A549 (cell line): ENCODE results near the gene EYA3. TPM values are rescaled to one million over a fixed set of nuclear protein-coding genes. Genes with fewer than 3 reads are reported as not detected.

Experiments
- ATOH8 ChIP-seq: fragments of 250-450 bp; sonication (Bioruptor Pico); IDR thresholded peaks from 2 replicates; pipeline ENCODE4 v1.5.0; 2020; ENCODE audit warnings: low read depth, mild to moderate bottlenecking, moderate library complexity
- BCL3 ChIP-seq: fragments of >200 bp; sonication (Bioruptor Twin); formaldehyde crosslinking; IDR thresholded peaks from 3 replicates; pipeline ENCODE4 v1.6.1; 2016
- BHLHE40 ChIP-seq: IDR thresholded peaks from 2 replicates; pipeline ENCODE4 v1.6.1; 2012; ENCODE audit warnings: low read depth, low read length, inconsistent platforms
- CBX2 ChIP-seq: fragments of 200-600 bp; sonication (generic); IDR thresholded peaks from 2 replicates; pipeline ENCODE4 v1.6.1; 2016; ENCODE audit warnings: low read depth, mild to moderate bottlenecking, borderline replicate concordance
- CTCF ChIP-seq: fragments of >200 bp; sonication (Bioruptor Twin); formaldehyde crosslinking; IDR thresholded peaks from 3 replicates; pipeline ENCODE4 v1.5.1; 2016
- E2F6 ChIP-seq: IDR thresholded peaks from 2 replicates; pipeline ENCODE4 v1.6.1; 2012; ENCODE audit warnings: low read depth, borderline replicate concordance
- EHF ChIP-seq: fragments of 250-450 bp; sonication (Bioruptor Pico); IDR thresholded peaks from 2 replicates; pipeline ENCODE4 v1.5.0; 2020; ENCODE audit warnings: mild to moderate bottlenecking
- EHMT2 ChIP-seq: fragments of 200-600 bp; sonication (generic); IDR thresholded peaks from 2 replicates; pipeline ENCODE4 v1.6.1; 2016; ENCODE audit warnings: antibody characterized with exemption, low read depth, mild to moderate bottlenecking, moderate library complexity
- EP300 ChIP-seq, 2 experiments: fragments of >200 bp; sonication (Bioruptor Twin); formaldehyde crosslinking; IDR thresholded peaks; 2 replicates in 1 of 2; 3 replicates in 1 of 2; pipeline ENCODE4 v1.6.1; 2016 to 2017
- FOSB ChIP-seq: fragments of 250-450 bp; sonication (Bioruptor Pico); IDR thresholded peaks from 2 replicates; pipeline ENCODE4 v1.5.0; 2020; ENCODE audit warnings: mild to moderate bottlenecking, moderate library complexity
- FOXS1 ChIP-seq: fragments of 250-450 bp; sonication (Bioruptor Pico); IDR thresholded peaks from 2 replicates; pipeline ENCODE4 v1.5.0; 2020; ENCODE audit warnings: mild to moderate bottlenecking, moderate library complexity
- HMGXB4 ChIP-seq: fragments of 250-450 bp; sonication (Bioruptor Pico); IDR thresholded peaks from 2 replicates; pipeline ENCODE4 v1.5.0; 2021; ENCODE audit warnings: mild to moderate bottlenecking, moderate library complexity, borderline replicate concordance
- HOXB13 ChIP-seq: fragments of 250-450 bp; sonication (Bioruptor Pico); IDR thresholded peaks from 2 replicates; pipeline ENCODE4 v1.5.0; 2020; ENCODE audit warnings: low read depth, mild to moderate bottlenecking, moderate library complexity
- JUN ChIP-seq, 2 experiments: fragments of >200 bp; sonication (Bioruptor Twin); formaldehyde crosslinking; IDR thresholded peaks; 2 replicates in 1 of 2; 3 replicates in 1 of 2; pipeline ENCODE4 v1.6.1; 2016 to 2017
- JUNB ChIP-seq: fragments of >200 bp; sonication (Bioruptor Twin); formaldehyde crosslinking; IDR thresholded peaks from 2 replicates; pipeline ENCODE4 v1.6.1; 2016
- KDM5A ChIP-seq: fragments of 200-600 bp; sonication (generic); IDR thresholded peaks from 2 replicates; pipeline ENCODE4 v1.6.1; 2016; ENCODE audit warnings: antibody characterized with exemption, mild to moderate bottlenecking
- NFE2L2 ChIP-seq: fragments of 150-350 bp; conservative IDR thresholded peaks from 2 replicates; pipeline ENCODE4 v1.6.1; 2014; ENCODE audit warnings: low read length
- NPAS2 ChIP-seq: fragments of 250-450 bp; sonication (Bioruptor Pico); IDR thresholded peaks from 2 replicates; pipeline ENCODE4 v1.8.0; 2022; ENCODE audit warnings: mild to moderate bottlenecking, moderate library complexity, borderline replicate concordance
- PBX3 ChIP-seq: IDR thresholded peaks from 2 replicates; pipeline ENCODE4 v1.6.1; 2012
- POLR2AphosphoS2 ChIP-seq: conservative IDR thresholded peaks from 2 replicates; pipeline ENCODE4 v1.6.1; 2012; ENCODE audit warnings: low read length, improper control_type of control experiment, inconsistent platforms
- RARB ChIP-seq: fragments of 250-450 bp; sonication (Bioruptor Pico); IDR thresholded peaks from 2 replicates; pipeline ENCODE4 v1.8.0; 2021; ENCODE audit warnings: mild to moderate bottlenecking, moderate library complexity
- RCOR1 ChIP-seq: fragments of 150-350 bp; IDR thresholded peaks from 2 replicates; pipeline ENCODE4 v1.6.1; 2014; ENCODE audit warnings: antibody characterized with exemption, low read length, low read depth
- REST ChIP-seq: fragments of 200-600 bp; sonication (generic); IDR thresholded peaks from 2 replicates; pipeline ENCODE4 v1.6.1; 2016; ENCODE audit warnings: antibody characterized with exemption, mild to moderate bottlenecking, moderate library complexity
- RFX5 ChIP-seq: fragments of 450-650 bp; IDR thresholded peaks from 2 replicates; pipeline ENCODE4 v1.7.1; 2014; ENCODE audit warnings: antibody characterized with exemption, mild to moderate bottlenecking, moderate library complexity
- SMC3 ChIP-seq: fragments of >200 bp; sonication (Bioruptor Twin); formaldehyde crosslinking; IDR thresholded peaks from 3 replicates; pipeline ENCODE4 v1.6.1; 2018; ENCODE audit warnings: inconsistent platforms
- SREBF2 ChIP-seq: fragments of 450-650 bp; IDR thresholded peaks from 2 replicates; pipeline ENCODE4 v1.6.1; 2014; ENCODE audit warnings: mild to moderate bottlenecking, moderate library complexity
- USF2 ChIP-seq: fragments of 450-650 bp; IDR thresholded peaks from 2 replicates; pipeline ENCODE4 v1.6.1; 2014; ENCODE audit warnings: antibody characterized with exemption
- ZFP36 ChIP-seq: fragments of 450-650 bp; IDR thresholded peaks from 2 replicates; pipeline ENCODE4 v1.6.1; 2014; ENCODE audit warnings: borderline replicate concordance; ENCODE audit not compliant: partially characterized antibody
- ZNF302 ChIP-seq: fragments of 250-450 bp; sonication (Bioruptor Pico); IDR thresholded peaks from 2 replicates; pipeline ENCODE4 v1.9.0; 2021; ENCODE audit warnings: inconsistent platforms, mild to moderate bottlenecking, moderate library complexity
- ZSCAN20 ChIP-seq: fragments of 250-450 bp; sonication (Bioruptor Pico); IDR thresholded peaks from 2 replicates; pipeline ENCODE4 v1.8.0; 2022; ENCODE audit warnings: mild to moderate bottlenecking, moderate library complexity
- polyA plus RNA-seq, 4 experiments: library from polyadenylated mRNA; depleted of rRNA in 3 of 4; stranded (reverse); fragments of >200 nt; fragmentation: RNase III in 1 of 4; extraction: RNeasy Plus Mini Kit Qiagen cat#74134 plus additional on column Dnase treatment in 1 of 4; gene quantifications; 2 replicates in 3 of 4; 3 replicates in 1 of 4; pipeline ENCODE4 v1.2.3, GENCODE V29; 2011 to 2017

The EYA3 gene
- polyA plus RNA-seq, 2 of the 4 experiments (the other 2 are of a cell fraction), result 5.7 to 9.3 TPM

- TF ChIP-seq NFE2L2 (no peak), JUNB (no peak), EHMT2 (no peak), ZFP36 (no peak), JUN (IDR thresholded peaks at IDR 0.05) (peak in 1 of 2 experiments; percentile 53; a peak in 2 of 5 replicates), REST (no peak), SMC3 (no peak), E2F6 (0 out of 2 replicates have a peak, but pooled peaks have one; percentile 17), USF2 (no peak), CTCF (peak; percentile 32; the same call in 1 of the 3 replicates), KDM5A (no peak), SREBF2 (no peak), ZNF302 (CRISPR knock-in tag) (no peak), EHF (CRISPR knock-in tag) (no peak), ATOH8 (CRISPR knock-in tag) (no peak), ZSCAN20 (CRISPR knock-in tag) (no peak), PBX3 (no peak), HMGXB4 (CRISPR knock-in tag) (no peak), RCOR1 (no peak), EP300 (IDR thresholded peaks at IDR 0.05) (no peak), NPAS2 (CRISPR knock-in tag) (no peak), BCL3 (peak; percentile 65; the same call in 1 of the 3 replicates), HOXB13 (CRISPR knock-in tag) (no peak), BHLHE40 (no peak), FOXS1 (CRISPR knock-in tag) (no peak), FOSB (CRISPR knock-in tag) (no peak), RFX5 (no peak), POLR2AphosphoS2 (no peak), CBX2 (no peak), RARB (no peak)
These were observed 128.4 kb downstream of the EYA3 start, which contains the start of gene XKR8 (continued) for GRCh38 chr1:27959792-27960603.
